Ishikawa (cell line): ENCODE results near the gene ACP6.

Experiments
- CREB1 ChIP-seq: IDR thresholded peaks from 2 replicates; pipeline ENCODE4 v1.6.1; 2012; ENCODE audit warnings: low read depth
- EP300 ChIP-seq: IDR thresholded peaks from 2 replicates; pipeline ENCODE4 v1.6.1; 2012; ENCODE audit warnings: borderline replicate concordance
- FOXM1 ChIP-seq: IDR thresholded peaks from 2 replicates; pipeline ENCODE4 v1.6.1; 2012; ENCODE audit warnings: low read depth, borderline replicate concordance
- NFIC ChIP-seq: IDR thresholded peaks from 2 replicates; pipeline ENCODE4 v1.6.1; 2012
- REST ChIP-seq: IDR thresholded peaks from 2 replicates; pipeline ENCODE4 v1.6.1; 2012; ENCODE audit warnings: low read depth, mild to moderate bottlenecking
- TAF1 ChIP-seq: IDR thresholded peaks from 2 replicates; pipeline ENCODE4 v1.6.1; 2012; ENCODE audit warnings: low read depth, mild to moderate bottlenecking
- YY1 ChIP-seq: IDR thresholded peaks from 2 replicates; pipeline ENCODE4 v1.6.1; 2012; ENCODE audit warnings: low read depth
- ZBTB7A ChIP-seq: IDR thresholded peaks from 2 replicates; pipeline ENCODE4 v1.6.1; 2012; ENCODE audit warnings: low read depth

GRCh38 chr1:147619741-147620140 lies 50.6 kb downstream of the ACP6 start:
- TF ChIP-seq EP300 (no peak), FOXM1 (no peak), ZBTB7A (no peak), YY1 (no peak), CREB1 (no peak), TAF1 (no peak), REST (no peak), NFIC (no peak)
